ENCODE measurements around the gene TOLLIP. TPM values are rescaled to one million over a fixed set of nuclear protein-coding genes. Genes with fewer than 3 reads are reported as not detected.

TOLLIP gene
- total and polyA plus RNA-seq, 2 of the 4 experiments (the other 2 are of a cell fraction): 19.7 to 42.9 TPM

DNA sequence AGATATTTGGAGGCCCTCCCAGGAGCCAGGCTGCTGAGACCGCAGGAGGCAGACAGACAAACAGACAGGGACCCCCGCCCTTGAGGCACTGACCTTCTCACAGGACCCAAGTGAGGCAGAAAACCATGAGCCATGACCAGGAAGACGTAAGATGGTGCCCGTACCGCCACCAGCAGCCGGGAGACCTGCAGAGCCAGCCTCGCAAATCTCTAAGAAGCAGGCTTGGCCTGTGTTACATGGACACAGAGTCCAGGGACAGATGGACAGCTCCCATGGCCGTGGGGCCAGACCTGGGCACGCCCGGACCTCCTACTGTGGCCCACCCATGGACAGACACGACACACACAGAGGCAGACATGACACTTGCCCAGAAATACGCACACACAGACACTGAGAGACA, 30.7 kb upstream of the TOLLIP start:
- DNase-seq (no peak), ATAC-seq (ENCODE audit: low read depth) (no peak)
- WGBS, 2 experiments (ENCODE audit: extremely low coverage in 2 of 2, insufficient read length in 1 of 2): 86% methylated on average over 5 of the region's 12 CpGs; no CpG with 5 or more reads in 1 of the 2 experiments
- no peak overlapping the region for H3K14ac ChIP-seq (replicated peaks; ENCODE audit: low read depth, low read length)
- no peak overlapping the region for H2BK120ac ChIP-seq (ENCODE audit: low read depth, low read length)
- no peak overlapping the region for H4K91ac ChIP-seq (ENCODE audit: insufficient read depth, low read depth, low read length)
- no peak overlapping the region for H4K5ac ChIP-seq (ENCODE audit: low read depth, low read length)
- H3K27ac ChIP-seq (ENCODE audit: insufficient read depth, low read length): no peak overlapping the region
- no peaks in the 10 kb centered on the region for H3K9me3 ChIP-seq (ENCODE audit: control insufficient read depth, insufficient read depth, low read length)
- POLR2A ChIA-PET (ENCODE audit: unreplicated experiment): no interaction called here
- intact Hi-C loops (cut with micrococcal nuclease) (no loop called here), in situ Hi-C loops (cut with MboI; ENCODE audit: low sequenced_read_pairs) (no loop called here), dilution Hi-C loops (cut with HindIII; ENCODE audit: low sequenced_read_pairs, unreplicated experiment) (no loop called here)
- no peak overlapping the region for H3K4me3 ChIP-seq (ENCODE audit: insufficient read depth, low read depth, low read length)
- H3K23ac ChIP-seq (ENCODE audit: low read depth, low read length): no peak overlapping the region
- no peaks in the 10 kb centered on the region for H3K36me3 ChIP-seq (ENCODE audit: control insufficient read depth, insufficient read depth, low read length)
- H2AK5ac ChIP-seq (ENCODE audit: low read depth, low read length): no peak overlapping the region
- BruUV-seq (replicated peaks): no TSS peak
- no peaks in the 10 kb centered on the region for H3K79me1 ChIP-seq (ENCODE audit: low read depth in 1 of 2, low read length in 2 of 2)
- H3K4me1 ChIP-seq (ENCODE audit: control insufficient read depth, insufficient read depth, low read length): peaks cover 7% of the 10 kb centered on the region; the same call in 1 of the 2 replicates
- H2BK5ac ChIP-seq (ENCODE audit: low read depth, low read length, poor library complexity, severe bottlenecking): peak overlapping the region; percentile 44
- no peak overlapping the region for H3K56ac ChIP-seq (ENCODE audit: extremely low read depth, insufficient read depth, low read length)
- H3K4me2 ChIP-seq (ENCODE audit: low read depth, low read length): no peak overlapping the region
- peaks cover 9% of the 10 kb centered on the region for H3K27me3 ChIP-seq (ENCODE audit: control insufficient read depth, insufficient read depth, low read length)
- H3K9ac ChIP-seq (ENCODE audit: low read depth, low read length): no peak overlapping the region
- H3K9me1 ChIP-seq (ENCODE audit: insufficient read depth, low read length): peaks cover 4% of the 10 kb centered on the region; the same call in 1 of the 2 replicates
- CTCF ChIA-PET: no interaction called here
- H2BK20ac ChIP-seq (ENCODE audit: low read depth, low read length): no peak overlapping the region
- H2AK9ac ChIP-seq (replicated peaks; ENCODE audit: low read depth, low read length, poor library complexity): no peak overlapping the region
- H3K18ac ChIP-seq (ENCODE audit: low read depth, low read length): no peak overlapping the region
- no peaks in the 10 kb centered on the region for H4K20me1 ChIP-seq (ENCODE audit: insufficient read depth, low read length)
- no peak overlapping the region for H4K8ac ChIP-seq (ENCODE audit: low read depth in 2 of 2, low read length in 2 of 2)
- H3K4ac ChIP-seq (ENCODE audit: low read depth, low read length): no peak overlapping the region
- no peak overlapping the region for H2AFZ ChIP-seq (replicated peaks; ENCODE audit: low read length, poor library complexity)
- TF ChIP-seq, protein P1, sequence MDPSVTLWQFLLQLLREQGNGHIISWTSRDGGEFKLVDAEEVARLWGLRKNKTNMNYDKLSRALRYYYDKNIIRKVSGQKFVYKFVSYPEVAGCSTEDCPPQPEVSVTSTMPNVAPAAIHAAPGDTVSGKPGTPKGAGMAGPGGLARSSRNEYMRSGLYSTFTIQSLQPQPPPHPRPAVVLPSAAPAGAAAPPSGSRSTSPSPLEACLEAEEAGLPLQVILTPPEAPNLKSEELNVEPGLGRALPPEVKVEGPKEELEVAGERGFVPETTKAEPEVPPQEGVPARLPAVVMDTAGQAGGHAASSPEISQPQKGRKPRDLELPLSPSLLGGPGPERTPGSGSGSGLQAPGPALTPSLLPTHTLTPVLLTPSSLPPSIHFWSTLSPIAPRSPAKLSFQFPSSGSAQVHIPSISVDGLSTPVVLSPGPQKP (IDR thresholded peaks at IDR 0.05; ENCODE audit: borderline replicate concordance, low read depth, low read length): no peak
- TF ChIP-seq BHLHE40 (IDR thresholded peaks at IDR 0.05; ENCODE audit: low read depth, low read length) (no peak), CHD1 (IDR thresholded peaks at IDR 0.05; ENCODE audit: low read depth, low read length) (no peak), MAFK (IDR thresholded peaks at IDR 0.05; ENCODE audit: low read depth, low read length) (no peak), FOS (IDR thresholded peaks at IDR 0.05; ENCODE audit: low read depth, low read length) (no peak), CEBPB (IDR thresholded peaks at IDR 0.05; ENCODE audit: low read depth, low read length) (no peak), SMC3 (IDR thresholded peaks at IDR 0.05; ENCODE audit: low read depth, low read length) (no peak), RAD21 (IDR thresholded peaks at IDR 0.05; ENCODE audit: low read length) (no peak)
- TF ChIP-seq, protein P2, sequence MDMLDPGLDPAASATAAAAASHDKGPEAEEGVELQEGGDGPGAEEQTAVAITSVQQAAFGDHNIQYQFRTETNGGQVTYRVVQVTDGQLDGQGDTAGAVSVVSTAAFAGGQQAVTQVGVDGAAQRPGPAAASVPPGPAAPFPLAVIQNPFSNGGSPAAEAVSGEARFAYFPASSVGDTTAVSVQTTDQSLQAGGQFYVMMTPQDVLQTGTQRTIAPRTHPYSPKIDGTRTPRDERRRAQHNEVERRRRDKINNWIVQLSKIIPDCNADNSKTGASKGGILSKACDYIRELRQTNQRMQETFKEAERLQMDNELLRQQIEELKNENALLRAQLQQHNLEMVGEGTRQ (IDR thresholded peaks at IDR 0.05; ENCODE audit: low read depth, low read length): no peak
- no peak overlapping the region for H2BK15ac ChIP-seq (ENCODE audit: low read depth, low read length)

All from IMR-90 (cell line).